Type B pancreatic cell (in vitro differentiated cells): ENCODE results near the gene CD27. TPM values are rescaled to one million over a fixed set of nuclear protein-coding genes. Genes with fewer than 3 reads are reported as not detected.
A peak's percentile ranks its signal among the peaks of the same experiment; 100 is the strongest.

Experiments
- DNase-seq: peaks from one replicate; pipeline ENCODE4 v3.0.0; 2021; ENCODE audit warnings: mixed read lengths; ENCODE audit not compliant: unreplicated experiment; ENCODE audit errors: extremely low spot score
- H3K27ac Mint-ChIP-seq: 2 replicates; pipeline ENCODE4 v1.8.0; 2021; ENCODE audit warnings: mild to moderate bottlenecking, mixed read lengths
- H3K27me3 Mint-ChIP-seq: 2 replicates; pipeline ENCODE4 v1.8.0; 2021; ENCODE audit warnings: mixed read lengths
- H3K36me3 Mint-ChIP-seq: 2 replicates; pipeline ENCODE4 v1.8.0; 2021; ENCODE audit warnings: mixed read lengths
- H3K4me1 Mint-ChIP-seq: one replicate; pipeline ENCODE4 v1.8.0; 2021; ENCODE audit warnings: mixed read lengths; ENCODE audit not compliant: unreplicated experiment
- H3K4me3 Mint-ChIP-seq: 2 replicates; pipeline ENCODE4 v1.8.0; 2021; ENCODE audit warnings: mild to moderate bottlenecking, mixed read lengths
- H3K9me3 Mint-ChIP-seq: 2 replicates; pipeline ENCODE4 v1.8.0; 2021; ENCODE audit warnings: mixed read lengths
- total RNA-seq: library from RNA; stranded (reverse); gene quantifications from 2 replicates; pipeline ENCODE4 v1.2.1, GENCODE V29; 2021; ENCODE audit warnings: low replicate concordance
- TF ChIP-seq, protein P1 (sequence below): fragments of 200-600 bp; sonication (generic); conservative IDR thresholded peaks from 2 replicates; pipeline ENCODE4 v1.5.0; 2021; ENCODE audit warnings: antibody characterized with exemption, mild to moderate bottlenecking

The CD27 gene
- total RNA-seq, 1 donor from 2014 or later, result not detected

DNA sequence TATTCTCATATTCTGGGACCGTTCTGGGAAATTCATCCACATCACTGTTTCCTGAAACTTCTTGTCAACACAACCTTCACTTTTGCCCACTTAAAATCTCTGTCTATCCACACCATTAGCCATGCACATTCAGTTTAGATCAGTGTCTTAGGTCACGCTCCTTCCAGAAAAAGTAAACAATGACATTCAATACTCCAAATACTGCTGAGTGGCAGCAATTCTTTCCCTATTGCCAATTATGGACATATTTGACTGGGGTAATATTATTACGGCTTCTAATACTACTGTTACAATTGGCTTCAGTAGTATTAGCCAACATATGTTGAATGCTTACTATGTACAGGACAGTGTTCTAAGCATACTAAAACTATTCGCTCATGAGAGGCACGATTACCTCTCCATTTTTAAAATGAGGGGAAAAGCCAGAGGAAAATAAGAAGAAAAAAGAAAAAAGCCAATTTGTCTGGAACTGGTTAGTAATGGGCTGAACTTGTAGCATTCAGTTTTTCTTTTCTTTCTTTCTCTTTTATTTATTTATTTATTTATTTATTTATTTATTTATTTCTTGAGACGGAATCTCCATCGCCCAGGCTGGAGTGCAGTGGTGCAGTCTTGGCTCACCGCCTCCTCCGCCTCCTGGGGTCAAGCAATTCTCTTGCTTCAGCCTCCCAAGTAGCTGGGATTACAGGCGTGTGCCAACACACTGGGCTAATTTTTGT, 37.4 kb upstream of the CD27 start:
- no peak for DNase-seq
- Mint-ChIP-seq H3K36me3 (peaks cover 9% of the 10 kb centered on the region), H3K27me3 (no peaks in the 10 kb centered on the region), H3K4me1 (no peaks in the 10 kb centered on the region), H3K27ac (no peak overlapping the region), H3K9me3 (peaks cover 8% of the 10 kb centered on the region), H3K4me3 (no peak overlapping the region)
- TF ChIP-seq, protein P1, sequence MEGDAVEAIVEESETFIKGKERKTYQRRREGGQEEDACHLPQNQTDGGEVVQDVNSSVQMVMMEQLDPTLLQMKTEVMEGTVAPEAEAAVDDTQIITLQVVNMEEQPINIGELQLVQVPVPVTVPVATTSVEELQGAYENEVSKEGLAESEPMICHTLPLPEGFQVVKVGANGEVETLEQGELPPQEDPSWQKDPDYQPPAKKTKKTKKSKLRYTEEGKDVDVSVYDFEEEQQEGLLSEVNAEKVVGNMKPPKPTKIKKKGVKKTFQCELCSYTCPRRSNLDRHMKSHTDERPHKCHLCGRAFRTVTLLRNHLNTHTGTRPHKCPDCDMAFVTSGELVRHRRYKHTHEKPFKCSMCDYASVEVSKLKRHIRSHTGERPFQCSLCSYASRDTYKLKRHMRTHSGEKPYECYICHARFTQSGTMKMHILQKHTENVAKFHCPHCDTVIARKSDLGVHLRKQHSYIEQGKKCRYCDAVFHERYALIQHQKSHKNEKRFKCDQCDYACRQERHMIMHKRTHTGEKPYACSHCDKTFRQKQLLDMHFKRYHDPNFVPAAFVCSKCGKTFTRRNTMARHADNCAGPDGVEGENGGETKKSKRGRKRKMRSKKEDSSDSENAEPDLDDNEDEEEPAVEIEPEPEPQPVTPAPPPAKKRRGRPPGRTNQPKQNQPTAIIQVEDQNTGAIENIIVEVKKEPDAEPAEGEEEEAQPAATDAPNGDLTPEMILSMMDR, result no peak

DNA sequence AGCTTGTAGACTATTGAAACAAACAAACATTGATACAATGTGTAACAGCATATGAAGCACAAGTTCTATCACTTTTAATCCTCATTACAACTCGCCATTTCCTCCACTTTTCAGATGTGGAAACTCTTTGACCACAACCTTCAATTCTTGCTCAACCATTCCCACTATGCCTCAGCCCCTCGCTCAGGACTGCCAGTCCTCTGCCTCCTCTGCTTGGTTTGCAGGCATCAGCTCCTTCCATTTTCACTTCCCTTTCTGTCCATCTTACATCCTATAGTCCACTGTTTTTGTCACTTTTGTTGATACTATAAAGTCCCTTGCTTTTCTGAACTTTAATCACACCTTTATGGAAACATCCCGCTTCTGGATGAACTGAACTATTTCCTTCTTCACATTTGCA, 28.2 kb upstream of the CD27 start:
- Mint-ChIP-seq H3K36me3 (no peaks in the 10 kb centered on the region), H3K9me3 (peaks cover 3% of the 10 kb centered on the region), H3K27me3 (peaks cover 8% of the 10 kb centered on the region), H3K4me3 (no peak overlapping the region), H3K27ac (no peak overlapping the region), H3K4me1 (no peaks in the 10 kb centered on the region)
- DNase-seq, result no peak
- TF ChIP-seq, protein P1, result no peak

DNA sequence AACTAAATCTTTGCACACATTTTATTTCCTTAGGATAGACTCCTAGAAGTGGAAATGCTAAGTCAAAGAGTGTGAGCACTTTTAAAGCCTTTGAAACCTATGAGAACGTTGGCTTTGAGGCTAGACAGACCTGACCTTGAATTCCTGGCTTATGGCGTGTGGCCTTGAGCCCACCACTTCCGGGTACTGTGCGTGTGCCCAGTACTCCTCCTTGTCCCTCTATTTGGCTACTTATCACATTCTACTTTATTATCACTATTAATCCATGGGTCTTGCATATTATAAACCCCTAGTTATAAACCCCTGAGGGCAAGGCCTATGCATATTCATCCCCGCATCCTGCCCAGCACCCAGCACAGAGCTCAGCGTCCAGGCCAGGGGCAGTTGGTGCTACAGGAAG, 26.0 kb upstream of the CD27 start:
- Mint-ChIP-seq H3K9me3 (no peaks in the 10 kb centered on the region), H3K36me3 (no peaks in the 10 kb centered on the region), H3K27me3 (peaks cover 12% of the 10 kb centered on the region), H3K4me1 (no peaks in the 10 kb centered on the region), H3K4me3 (no peak overlapping the region), H3K27ac (no peak overlapping the region)
- TF ChIP-seq, protein P1, result no peak
- no peak for DNase-seq

DNA sequence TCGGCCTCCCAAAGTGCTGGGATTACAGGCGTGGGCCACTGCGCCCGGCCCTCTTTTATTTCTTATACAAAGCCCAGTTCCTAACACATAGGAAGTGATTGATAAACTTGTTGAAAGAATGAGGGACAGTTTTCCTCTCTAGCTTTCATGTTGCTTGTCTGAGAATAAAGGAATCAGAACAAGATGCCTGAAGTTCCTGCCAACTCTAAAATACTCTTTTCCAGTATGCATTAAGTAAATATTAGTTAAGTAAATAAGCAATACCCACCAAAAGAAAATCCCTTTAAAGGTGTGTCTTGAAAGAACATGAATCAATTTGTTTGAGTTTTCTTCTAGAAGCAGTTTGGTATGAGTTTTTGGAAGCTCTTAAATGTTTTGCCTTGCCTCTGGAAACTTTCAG, 24.4 kb upstream of the CD27 start:
- Mint-ChIP-seq H3K4me3 (no peak overlapping the region), H3K36me3 (no peaks in the 10 kb centered on the region), H3K9me3 (no peaks in the 10 kb centered on the region), H3K4me1 (no peaks in the 10 kb centered on the region), H3K27ac (no peak overlapping the region), H3K27me3 (peaks cover 12% of the 10 kb centered on the region)
- no peak for DNase-seq
- TF ChIP-seq, protein P1, result no peak

DNA sequence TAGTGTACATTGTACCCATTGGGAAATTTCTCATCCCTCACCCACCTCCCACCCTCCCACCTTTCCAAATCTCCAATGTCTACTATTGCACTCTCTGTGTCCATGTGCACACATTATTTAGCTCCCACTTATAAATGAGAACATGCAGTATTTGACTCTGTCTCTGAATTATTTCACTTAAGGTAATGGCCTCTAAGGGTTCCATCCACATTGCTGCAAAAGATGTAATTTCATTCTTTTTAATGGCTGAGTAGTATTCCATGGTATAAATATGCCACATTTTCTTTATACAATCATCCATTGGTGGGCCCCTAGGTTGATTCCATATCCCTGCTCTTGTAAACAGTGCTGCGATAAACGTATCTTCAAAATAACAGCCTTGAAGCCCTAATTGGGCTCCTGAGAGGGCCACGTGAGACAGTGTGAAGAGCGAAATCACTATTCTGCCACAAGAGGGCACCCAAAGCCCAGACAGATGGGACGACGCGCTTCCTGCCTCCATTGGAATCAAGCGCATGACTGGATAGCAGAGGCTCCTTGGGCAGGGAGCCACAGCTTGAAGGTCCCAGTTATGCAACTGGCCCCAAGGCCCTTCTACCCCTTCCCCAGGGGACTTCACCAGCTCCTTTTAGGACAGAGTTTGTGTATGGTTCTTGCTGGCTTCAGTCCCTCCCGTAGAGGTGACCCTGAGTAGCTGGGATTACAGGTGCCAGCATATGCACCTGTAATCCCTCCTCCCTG, 21.3 kb upstream of the CD27 start:
- Mint-ChIP-seq H3K36me3 (no peaks in the 10 kb centered on the region), H3K27me3 (peaks cover 6% of the 10 kb centered on the region), H3K27ac (peak overlapping the region; percentile 30), H3K4me1 (no peaks in the 10 kb centered on the region), H3K4me3 (no peak overlapping the region), H3K9me3 (no peaks in the 10 kb centered on the region)
- TF ChIP-seq, protein P1, result peak; percentile 87
- DNase-seq, result no peak
